ENCODE data around the gene DAPK2. TPM values are rescaled to one million over a fixed set of nuclear protein-coding genes. Genes with fewer than 3 reads are reported as not detected.

The DAPK2 gene
- total RNA-seq, 1 experiment from 2014 or later, result 1.4 TPM

DNA sequence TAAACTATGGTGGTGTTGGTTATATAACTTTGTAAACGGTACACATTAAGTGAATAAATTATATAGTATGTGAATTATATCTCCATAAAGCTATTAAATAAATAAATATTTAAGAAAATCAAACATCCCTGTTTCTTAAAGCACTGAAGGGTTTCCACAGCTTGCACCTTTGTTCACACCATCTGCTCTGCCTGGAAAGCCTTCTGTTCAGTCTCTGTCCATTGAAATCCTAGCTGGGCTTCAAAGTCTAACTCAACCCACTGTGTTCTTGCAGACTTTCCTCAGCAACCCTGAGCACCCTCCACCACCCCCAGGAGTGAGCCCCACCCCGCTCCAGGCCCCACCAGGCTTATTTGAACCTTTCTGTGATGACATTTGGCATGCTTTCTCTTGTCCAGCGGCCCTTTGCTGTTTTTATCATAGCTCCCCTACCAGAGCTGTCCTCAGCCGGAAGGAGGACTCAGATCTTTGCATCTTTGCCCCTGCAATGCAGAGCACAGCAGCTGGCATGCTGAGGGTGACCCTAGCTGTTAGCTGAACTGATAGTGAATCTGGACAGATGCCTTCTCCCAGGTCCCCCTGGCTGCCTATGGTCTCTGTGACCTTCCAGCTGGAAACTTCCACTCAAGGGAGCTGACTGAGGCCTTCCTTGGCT, 105.2 kb downstream of the DAPK2 start:
- H3K27ac Mint-ChIP-seq (ENCODE audit: unreplicated experiment), result no peak overlapping the region
- H3K27me3 Mint-ChIP-seq (ENCODE audit: insufficient read depth, unreplicated experiment), result no peaks in the 10 kb centered on the region
- no peak for DNase-seq
- intact Hi-C loops (cut with micrococcal nuclease; ENCODE audit: unreplicated experiment), result no loop called here
- TF ChIP-seq, protein P1, sequence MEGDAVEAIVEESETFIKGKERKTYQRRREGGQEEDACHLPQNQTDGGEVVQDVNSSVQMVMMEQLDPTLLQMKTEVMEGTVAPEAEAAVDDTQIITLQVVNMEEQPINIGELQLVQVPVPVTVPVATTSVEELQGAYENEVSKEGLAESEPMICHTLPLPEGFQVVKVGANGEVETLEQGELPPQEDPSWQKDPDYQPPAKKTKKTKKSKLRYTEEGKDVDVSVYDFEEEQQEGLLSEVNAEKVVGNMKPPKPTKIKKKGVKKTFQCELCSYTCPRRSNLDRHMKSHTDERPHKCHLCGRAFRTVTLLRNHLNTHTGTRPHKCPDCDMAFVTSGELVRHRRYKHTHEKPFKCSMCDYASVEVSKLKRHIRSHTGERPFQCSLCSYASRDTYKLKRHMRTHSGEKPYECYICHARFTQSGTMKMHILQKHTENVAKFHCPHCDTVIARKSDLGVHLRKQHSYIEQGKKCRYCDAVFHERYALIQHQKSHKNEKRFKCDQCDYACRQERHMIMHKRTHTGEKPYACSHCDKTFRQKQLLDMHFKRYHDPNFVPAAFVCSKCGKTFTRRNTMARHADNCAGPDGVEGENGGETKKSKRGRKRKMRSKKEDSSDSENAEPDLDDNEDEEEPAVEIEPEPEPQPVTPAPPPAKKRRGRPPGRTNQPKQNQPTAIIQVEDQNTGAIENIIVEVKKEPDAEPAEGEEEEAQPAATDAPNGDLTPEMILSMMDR (IDR thresholded peaks at IDR 0.05; ENCODE audit: insufficient read depth in 1 of 2, low read depth in 1 of 2, low read length in 1 of 2, severe bottlenecking in 1 of 2, unreplicated experiment in 1 of 2), result no peak
- H3K9me3 ChIP-seq, result no peaks in the 10 kb centered on the region
- H3K36me3 Mint-ChIP-seq (ENCODE audit: insufficient read depth, unreplicated experiment), result no peaks in the 10 kb centered on the region
- H3K27me3 ChIP-seq (replicated peaks; ENCODE audit: control insufficient read depth, insufficient read depth, low read length), result no peaks in the 10 kb centered on the region
- H3K4me3 ChIP-seq (ENCODE audit: low read depth, low read length), result no peak overlapping the region
- H3K9me3 Mint-ChIP-seq (ENCODE audit: unreplicated experiment), result no peaks in the 10 kb centered on the region
- no TSS peak for BruUV-seq (replicated peaks)
- CTCF ChIA-PET, result no interaction called here
- no peaks in the 10 kb centered on the region for H3K36me3 ChIP-seq (ENCODE audit: control insufficient read depth, insufficient read depth, low read length)
- H3K4me3 Mint-ChIP-seq (ENCODE audit: unreplicated experiment), result no peak overlapping the region
- POLR2A ChIA-PET, result no interaction called here
- H3K4me1 Mint-ChIP-seq (ENCODE audit: low read depth, unreplicated experiment), result peaks cover 5% of the 10 kb centered on the region
- 0 out of 2 replicates have a peak, but pooled peaks cover 3% of the 10 kb centered on the region for H3K4me1 ChIP-seq

DNA sequence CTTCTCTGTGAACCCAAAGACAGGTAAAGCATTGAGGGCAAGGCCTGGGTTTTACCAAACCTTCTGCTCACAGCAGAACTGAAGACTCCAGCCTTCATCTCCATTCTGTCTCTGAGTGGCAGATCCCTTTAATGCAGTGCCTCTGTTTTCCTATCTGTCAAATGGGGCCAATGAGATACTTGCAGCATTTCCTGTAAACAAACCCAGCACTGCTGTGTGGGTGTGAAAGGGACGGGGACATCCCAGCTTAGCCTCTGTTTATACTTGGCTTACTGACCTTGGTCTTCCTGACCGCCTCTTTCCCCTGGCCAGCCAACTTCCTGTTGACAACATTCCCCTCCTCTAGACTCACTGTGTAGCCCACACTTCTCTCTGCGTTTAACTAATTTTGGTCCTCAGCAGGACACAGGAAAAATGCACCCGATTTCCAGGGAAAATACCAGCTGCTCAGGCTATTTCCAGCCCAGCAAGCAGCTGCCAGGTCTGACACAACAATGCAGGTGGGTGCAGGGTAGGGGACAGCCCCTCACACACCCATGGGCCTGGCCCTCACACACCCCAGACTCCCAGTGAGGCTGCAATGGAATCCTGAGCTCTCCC, 106.7 kb downstream of the DAPK2 start:
- H3K27ac Mint-ChIP-seq (ENCODE audit: unreplicated experiment), result no peak overlapping the region
- intact Hi-C loops (cut with micrococcal nuclease; ENCODE audit: unreplicated experiment), result no loop called here
- no TSS peak for BruUV-seq (replicated peaks)

DNA sequence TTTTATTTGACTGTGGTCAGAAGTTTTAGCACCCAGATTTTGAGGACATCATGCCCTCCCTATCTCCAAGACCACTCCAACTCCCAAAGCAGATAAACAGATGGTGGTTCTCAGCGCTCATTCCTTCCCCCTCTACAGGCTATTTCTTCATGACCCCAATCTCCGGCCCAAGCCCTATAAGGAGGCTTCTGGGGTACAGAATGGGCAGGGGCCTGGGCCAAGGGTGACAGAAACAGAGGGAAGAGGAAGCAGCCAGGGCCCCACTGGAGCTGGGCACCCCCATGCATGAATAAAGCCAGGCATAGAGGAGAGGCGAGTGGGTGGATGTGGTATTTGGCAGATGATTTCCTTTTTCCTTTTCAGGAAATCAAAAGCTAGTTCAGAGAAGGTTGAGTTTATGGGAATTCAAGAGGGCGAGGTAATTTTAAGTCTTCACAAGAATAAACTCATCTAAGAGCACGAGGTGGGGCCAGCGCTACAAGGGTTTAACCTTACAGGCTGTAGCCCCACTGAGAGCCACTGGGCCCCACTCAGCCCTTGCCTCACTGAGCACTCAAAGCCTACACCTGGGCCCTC, 107.7 kb downstream of the DAPK2 start:
- H3K4me1 ChIP-seq, result no peaks in the 10 kb centered on the region
- no peak overlapping the region for H3K27ac Mint-ChIP-seq (ENCODE audit: unreplicated experiment)
- H3K36me3 Mint-ChIP-seq (ENCODE audit: insufficient read depth, unreplicated experiment), result no peaks in the 10 kb centered on the region
- ChIA-PET CTCF (no interaction called here), POLR2A (no interaction called here)
- no peaks in the 10 kb centered on the region for H3K4me1 Mint-ChIP-seq (ENCODE audit: low read depth, unreplicated experiment)
- no peak overlapping the region for H3K4me3 ChIP-seq (ENCODE audit: low read depth, low read length)
- no peaks in the 10 kb centered on the region for H3K9me3 Mint-ChIP-seq (ENCODE audit: unreplicated experiment)
- intact Hi-C loops (cut with micrococcal nuclease; ENCODE audit: unreplicated experiment), result no loop called here
- no peaks in the 10 kb centered on the region for H3K9me3 ChIP-seq
- BruUV-seq (replicated peaks), result no TSS peak
- TF ChIP-seq, protein P1 (IDR thresholded peaks at IDR 0.05; ENCODE audit: insufficient read depth in 1 of 2, low read depth in 1 of 2, low read length in 1 of 2, severe bottlenecking in 1 of 2, unreplicated experiment in 1 of 2), result no peak
- no peaks in the 10 kb centered on the region for H3K36me3 ChIP-seq (ENCODE audit: control insufficient read depth, insufficient read depth, low read length)
- H3K27me3 Mint-ChIP-seq (ENCODE audit: insufficient read depth, unreplicated experiment), result no peaks in the 10 kb centered on the region
- no peak overlapping the region for H3K4me3 Mint-ChIP-seq (ENCODE audit: unreplicated experiment)
- H3K27me3 ChIP-seq (replicated peaks; ENCODE audit: control insufficient read depth, insufficient read depth, low read length), result no peaks in the 10 kb centered on the region
- no peak for DNase-seq

More for the DNA sequence above, 106.7 kb downstream of the DAPK2 start:
- H3K9me3 Mint-ChIP-seq (ENCODE audit: unreplicated experiment), result no peaks in the 10 kb centered on the region
- CTCF ChIA-PET, result no interaction called here
- Histone ChIP-seq H3K27me3 (replicated peaks; ENCODE audit: control insufficient read depth, insufficient read depth, low read length) (no peaks in the 10 kb centered on the region), H3K4me3 (ENCODE audit: low read depth, low read length) (no peak overlapping the region), H3K36me3 (ENCODE audit: control insufficient read depth, insufficient read depth, low read length) (no peaks in the 10 kb centered on the region), H3K4me1 (no peaks in the 10 kb centered on the region), H3K9me3 (no peaks in the 10 kb centered on the region)
- H3K4me1 Mint-ChIP-seq (ENCODE audit: low read depth, unreplicated experiment), result no peaks in the 10 kb centered on the region
- H3K36me3 Mint-ChIP-seq (ENCODE audit: insufficient read depth, unreplicated experiment), result no peaks in the 10 kb centered on the region
- TF ChIP-seq, protein P1 (IDR thresholded peaks at IDR 0.05; ENCODE audit: insufficient read depth in 1 of 2, low read depth in 1 of 2, low read length in 1 of 2, severe bottlenecking in 1 of 2, unreplicated experiment in 1 of 2), result no peak
- DNase-seq, result no peak
- H3K27me3 Mint-ChIP-seq (ENCODE audit: insufficient read depth, unreplicated experiment), result no peaks in the 10 kb centered on the region
- no peak overlapping the region for H3K4me3 Mint-ChIP-seq (ENCODE audit: unreplicated experiment)
- POLR2A ChIA-PET, result no interaction called here
